ENCODE measurements around the gene NOPCHAP1. TPM values are rescaled to one million over a fixed set of nuclear protein-coding genes. Genes with fewer than 3 reads are reported as not detected.

NOPCHAP1 gene
- total and polyA plus RNA-seq, 3 experiments from 2014 or later, result 16.6 to 27.8 (median 25.8) TPM

DNA sequence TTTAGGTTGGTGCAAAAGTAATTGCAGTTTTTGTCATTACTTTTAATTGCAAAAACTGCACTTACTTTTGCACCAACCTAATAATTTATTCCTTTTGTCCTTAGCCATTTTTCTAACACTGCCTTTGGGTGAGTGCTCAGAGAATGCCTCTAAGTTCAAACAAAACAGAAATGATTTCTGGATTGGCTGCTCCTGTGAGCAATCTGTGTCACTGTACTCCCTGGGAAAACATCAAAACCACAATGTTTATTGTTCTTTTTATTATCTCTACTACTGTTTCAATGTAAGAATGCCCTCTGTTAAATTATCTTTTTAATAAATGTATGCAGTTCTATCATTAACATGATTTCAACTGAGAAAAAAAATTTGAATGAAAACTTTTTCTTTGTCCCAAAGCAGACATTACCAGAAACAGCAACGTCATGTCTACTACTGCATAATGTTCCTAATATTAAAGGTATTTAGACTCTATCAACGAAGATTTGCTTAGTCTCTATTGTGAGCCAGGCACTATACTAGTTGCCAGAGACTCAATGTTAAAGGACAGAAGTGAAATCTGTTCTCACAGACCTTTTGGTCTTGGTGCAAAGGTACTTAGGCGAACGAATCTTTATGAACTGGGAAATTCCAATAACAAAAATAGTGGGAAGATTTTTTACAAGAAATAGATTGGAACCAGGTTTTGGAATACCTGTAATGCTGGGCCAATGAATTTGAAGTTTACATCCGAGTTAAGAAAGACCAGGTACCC, 34.2 kb upstream of the NOPCHAP1 start:
- Mint-ChIP-seq H3K4me1 (peaks cover 0 to 4% (median under 1%) of the 10 kb centered on the region in 3 donors), H3K36me3 (no peaks in the 10 kb centered on the region), H3K27me3 (peaks cover 0 to 2% of the 10 kb centered on the region in 2 donors), H3K4me3 (no peak overlapping the region), H3K9me3 (no peaks in the 10 kb centered on the region), H3K27ac (no peak overlapping the region)
- H3K27me3 ChIP-seq (ENCODE audit: insufficient read depth, low read length, poor library complexity, severe bottlenecking), result no peaks in the 10 kb centered on the region
- H3K4me1 ChIP-seq (ENCODE audit: insufficient read depth, low read length), result no peaks in the 10 kb centered on the region
- ChIA-PET POLR2A (no interaction called here), CTCF (no interaction called here)
- H3K4me3 ChIP-seq (ENCODE audit: low read length), result no peak overlapping the region
- DNase-seq, result no peak
- no peaks in the 10 kb centered on the region for H3K36me3 ChIP-seq (ENCODE audit: insufficient read depth, low read length)
- no peak overlapping the region for H3K27ac ChIP-seq (ENCODE audit: low read depth, low read length)
- H3K9me3 ChIP-seq (ENCODE audit: low read length), result no peaks in the 10 kb centered on the region

- Histone ChIP-seq H3K27ac (ENCODE audit: low read depth, low read length) (no peak overlapping the region), H3K36me3 (ENCODE audit: insufficient read depth, low read length) (no peaks in the 10 kb centered on the region), H3K4me3 (ENCODE audit: low read length) (no peak overlapping the region), H3K4me1 (ENCODE audit: insufficient read depth, low read length) (no peaks in the 10 kb centered on the region), H3K9me3 (ENCODE audit: low read length) (no peaks in the 10 kb centered on the region), H3K27me3 (ENCODE audit: insufficient read depth, low read length, poor library complexity, severe bottlenecking) (no peaks in the 10 kb centered on the region)
- H3K4me1 Mint-ChIP-seq, result peaks cover 6 to 10% (median 7%) of the 10 kb centered on the region in 3 donors
- peaks cover 0 to 2% (median 0%) of the 10 kb centered on the region in 3 donors for H3K36me3 Mint-ChIP-seq
- H3K4me3 Mint-ChIP-seq, result no peak overlapping the region
- no peak for DNase-seq
- ChIA-PET POLR2A (no interaction called here), CTCF (interaction anchor here (2.1 kb wide), 1 partner anchor 571 kb away, joined by 7 read pairs; no protein-coding TSS in a partner anchor)
- peaks cover 0 to 8% of the 10 kb centered on the region in 2 donors for H3K27me3 Mint-ChIP-seq
- no peaks in the 10 kb centered on the region for H3K9me3 Mint-ChIP-seq
- H3K27ac Mint-ChIP-seq, result no peak overlapping the region
Measured at GRCh38 chr12:104952816-104953215, 33.3 kb upstream of the NOPCHAP1 start.

DNA sequence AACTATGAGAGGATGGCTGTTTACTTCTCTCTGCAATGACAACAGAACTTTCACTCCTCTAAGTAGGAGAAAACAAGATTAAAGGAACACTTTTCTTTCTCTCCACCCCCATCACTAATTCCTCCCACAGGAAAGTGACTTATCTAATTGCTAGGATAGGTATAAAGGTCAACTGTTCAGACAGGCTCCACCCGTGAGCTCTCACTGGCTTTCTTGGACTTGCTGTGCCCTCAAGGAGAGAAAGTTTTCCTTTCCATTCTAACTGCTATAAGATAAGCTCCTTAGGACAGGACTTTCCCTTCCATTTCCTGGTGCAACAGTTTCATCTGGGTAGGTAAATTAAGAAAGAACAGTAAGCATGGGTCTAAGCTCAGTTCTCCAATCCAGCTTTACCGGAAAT, 32.8 kb upstream of the NOPCHAP1 start:
- Mint-ChIP-seq H3K4me3 (no peak overlapping the region), H3K36me3 (peaks cover 0 to 2% (median 0%) of the 10 kb centered on the region in 3 donors), H3K27ac (peak overlapping the region in 1 of 8 donors; percentile 90), H3K9me3 (no peaks in the 10 kb centered on the region), H3K4me1 (peaks cover 6 to 10% (median 7%) of the 10 kb centered on the region in 3 donors), H3K27me3 (peaks cover 0 to 8% of the 10 kb centered on the region in 2 donors)
- Histone ChIP-seq H3K4me1 (ENCODE audit: insufficient read depth, low read length) (no peaks in the 10 kb centered on the region), H3K27ac (ENCODE audit: low read depth, low read length) (no peak overlapping the region), H3K4me3 (ENCODE audit: low read length) (no peak overlapping the region), H3K27me3 (ENCODE audit: insufficient read depth, low read length, poor library complexity, severe bottlenecking) (no peaks in the 10 kb centered on the region), H3K36me3 (ENCODE audit: insufficient read depth, low read length) (no peaks in the 10 kb centered on the region), H3K9me3 (ENCODE audit: low read length) (no peaks in the 10 kb centered on the region)
- POLR2A ChIA-PET, result no interaction called here
- CTCF ChIA-PET, result interaction anchor here (2.1 kb wide), 1 partner anchor 572 kb away, joined by 7 read pairs; no protein-coding TSS in a partner anchor
- no peak for DNase-seq

- no peak for DNase-seq
- Histone ChIP-seq H3K27ac (ENCODE audit: low read depth, low read length) (no peak overlapping the region), H3K36me3 (ENCODE audit: insufficient read depth, low read length) (no peaks in the 10 kb centered on the region), H3K4me1 (ENCODE audit: insufficient read depth, low read length) (peaks cover 6% of the 10 kb centered on the region), H3K9me3 (ENCODE audit: low read length) (no peaks in the 10 kb centered on the region), H3K27me3 (ENCODE audit: insufficient read depth, low read length, poor library complexity, severe bottlenecking) (no peaks in the 10 kb centered on the region), H3K4me3 (ENCODE audit: low read length) (no peak overlapping the region)
- Mint-ChIP-seq H3K4me3 (peak overlapping the region in 1 of 7 donors; percentile 73), H3K9me3 (peaks cover 0 to 1% (median 0%) of the 10 kb centered on the region in 5 donors), H3K36me3 (peaks cover 0 to 4% (median 0%) of the 10 kb centered on the region in 3 donors), H3K4me1 (peaks cover 12 to 24% (median 23%) of the 10 kb centered on the region in 3 donors), H3K27ac (no peak overlapping the region), H3K27me3 (peaks cover under 1 to 7% of the 10 kb centered on the region in 2 donors)
- CTCF ChIA-PET, result no interaction called here
- POLR2A ChIA-PET, result no interaction called here
Measured at GRCh38 chr12:104955703-104956102, 30.4 kb upstream of the NOPCHAP1 start.

- CTCF ChIA-PET, result interaction anchor here (1.0 to 1.3 kb wide), 4 partner anchors 14 to 575 kb away, joined by 3 to 4 read pairs (median 3); no protein-coding TSS in a partner anchor
- peak overlapping the region; percentile 48 to 92 (median 70) for H3K27ac Mint-ChIP-seq
- H3K36me3 ChIP-seq (ENCODE audit: insufficient read depth, low read length), result no peaks in the 10 kb centered on the region
- peaks cover 6% of the 10 kb centered on the region for H3K4me1 ChIP-seq (ENCODE audit: insufficient read depth, low read length)
- peak overlapping the region; percentile 8 for H3K4me3 ChIP-seq (ENCODE audit: low read length)
- POLR2A ChIA-PET, result no interaction called here
- H3K4me1 Mint-ChIP-seq, result peaks cover 12 to 24% (median 23%) of the 10 kb centered on the region in 3 donors
- H3K36me3 Mint-ChIP-seq, result peaks cover 0 to 4% (median 0%) of the 10 kb centered on the region in 3 donors
- H3K9me3 ChIP-seq (ENCODE audit: low read length), result no peaks in the 10 kb centered on the region
- peaks cover 7 to 9% of the 10 kb centered on the region in 2 donors for H3K27me3 Mint-ChIP-seq
- peak overlapping the region; percentile 80 to 95 (median 89) for H3K4me3 Mint-ChIP-seq
- DNase-seq, result no peak
- H3K9me3 Mint-ChIP-seq, result peaks cover 0 to 1% (median 0%) of the 10 kb centered on the region in 5 donors
- no peak overlapping the region for H3K27ac ChIP-seq (ENCODE audit: low read depth, low read length)
- H3K27me3 ChIP-seq (ENCODE audit: insufficient read depth, low read length, poor library complexity, severe bottlenecking), result no peaks in the 10 kb centered on the region
Measured at GRCh38 chr12:104956870-104957718, 29.0 kb upstream of the NOPCHAP1 start.

DNA sequence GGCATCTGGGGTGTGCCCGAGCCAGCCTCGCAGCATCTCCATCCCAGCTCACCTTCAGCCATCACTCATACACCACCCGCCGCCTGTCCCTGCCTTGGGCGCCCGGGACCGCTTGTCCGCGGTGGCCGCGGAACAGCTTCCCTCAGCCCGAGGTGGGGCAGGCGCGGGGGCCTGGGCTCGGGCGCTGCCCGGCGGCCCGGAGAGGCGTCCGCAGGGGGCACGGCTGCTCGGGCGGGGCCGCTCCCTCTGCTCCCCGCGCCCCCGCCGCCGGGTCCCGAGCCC, 28.5 kb upstream of the NOPCHAP1 start:
- peak overlapping the region; percentile 35 for H3K4me3 ChIP-seq (ENCODE audit: low read length)

DNA sequence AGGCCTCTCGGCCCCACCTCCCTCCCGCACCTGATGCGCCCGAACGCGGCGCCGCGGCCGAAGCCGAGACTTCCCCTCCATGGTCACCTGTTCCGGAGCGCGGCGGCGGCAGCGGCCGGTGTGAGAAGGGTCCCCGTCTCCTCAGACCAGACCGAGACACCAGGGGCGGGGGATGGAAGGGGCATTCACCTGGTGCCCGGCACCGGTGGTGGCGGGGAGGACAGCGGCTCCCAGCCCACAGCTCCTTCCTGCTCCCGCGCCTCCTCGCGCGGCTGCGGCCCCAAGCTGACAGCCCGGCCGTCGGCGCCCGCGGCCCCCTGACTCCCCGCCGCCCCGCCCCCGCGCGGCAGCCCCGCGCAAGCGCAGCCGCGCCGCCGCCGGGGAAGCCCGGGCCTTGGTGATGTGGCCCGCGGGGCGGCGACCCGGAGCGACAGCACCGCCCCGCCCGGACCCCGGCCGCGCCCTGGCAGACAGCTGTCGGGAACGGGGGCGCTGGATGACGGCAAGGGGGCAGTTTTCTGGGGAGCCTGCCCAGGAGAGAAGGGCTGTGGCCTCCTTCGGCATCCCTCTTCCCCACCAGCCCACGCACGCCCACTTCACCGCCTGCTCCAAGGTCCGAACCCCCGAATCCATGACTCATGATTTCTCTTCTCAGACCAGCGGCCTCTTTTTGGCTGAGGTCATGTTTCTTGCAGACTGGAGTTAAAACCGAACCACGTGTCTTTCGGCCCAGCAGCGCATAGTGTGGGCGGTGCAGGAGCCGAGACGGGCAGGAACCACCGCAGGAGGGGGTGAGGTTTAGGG, 27.9 kb upstream of the NOPCHAP1 start, which contains the start of gene SLC41A2:
Gene SLC41A2, minus strand, starts transcription at position 290 of the 804 bp plus-strand sequence. CDS start 29,763 bp downstream, outside the sequence.
- Histone ChIP-seq H3K27ac (ENCODE audit: low read depth, low read length) (peak within 1 kb of the TSS; percentile 62), H3K27me3 (ENCODE audit: insufficient read depth, low read length, poor library complexity, severe bottlenecking) (no peaks in the 10 kb centered on the region), H3K4me1 (ENCODE audit: insufficient read depth, low read length) (peaks cover 6% of the 10 kb centered on the region), H3K36me3 (ENCODE audit: insufficient read depth, low read length) (no peaks in the 10 kb centered on the region), H3K4me3 (ENCODE audit: low read length) (peak within 1 kb of the TSS; percentile 88), H3K9me3 (ENCODE audit: low read length) (no peaks in the 10 kb centered on the region)
- H3K4me3 Mint-ChIP-seq, result peak within 1 kb of the TSS; percentile 91 to 98 (median 97)
- peak within 1 kb of the TSS; percentile 64 to 99 (median 96) for H3K27ac Mint-ChIP-seq
- H3K4me1 Mint-ChIP-seq, result peaks cover 12 to 24% (median 23%) of the 10 kb centered on the region in 3 donors
- ChIA-PET CTCF (interaction anchor here (0.8 to 1.9 kb wide), 8 partner anchors 15 to 577 kb away, joined by 3 to 8 read pairs (median 3); no protein-coding TSS in a partner anchor), POLR2A (no interaction called here)
- peaks cover 0 to 1% (median 0%) of the 10 kb centered on the region in 5 donors for H3K9me3 Mint-ChIP-seq
- H3K36me3 Mint-ChIP-seq, result peaks cover 0 to 4% (median 0%) of the 10 kb centered on the region in 3 donors
- H3K27me3 Mint-ChIP-seq, result peaks cover 10 to 16% of the 10 kb centered on the region in 2 donors
- DNase-seq, result peak; percentile 65 to 81 (median 75)

More for the DNA sequence above, 28.5 kb upstream of the NOPCHAP1 start:
- H3K4me3 Mint-ChIP-seq, result peak overlapping the region; percentile 80 to 95 (median 89)
- ChIA-PET POLR2A (no interaction called here), CTCF (interaction anchor here (1.0 to 1.3 kb wide), 4 partner anchors 15 to 576 kb away, joined by 3 to 4 read pairs (median 3); no protein-coding TSS in a partner anchor)
- Histone ChIP-seq H3K27me3 (ENCODE audit: insufficient read depth, low read length, poor library complexity, severe bottlenecking) (no peaks in the 10 kb centered on the region), H3K36me3 (ENCODE audit: insufficient read depth, low read length) (no peaks in the 10 kb centered on the region), H3K4me1 (ENCODE audit: insufficient read depth, low read length) (peaks cover 6% of the 10 kb centered on the region), H3K9me3 (ENCODE audit: low read length) (no peaks in the 10 kb centered on the region), H3K27ac (ENCODE audit: low read depth, low read length) (no peak overlapping the region)
- peaks cover 0 to 1% (median 0%) of the 10 kb centered on the region in 5 donors for H3K9me3 Mint-ChIP-seq
- H3K4me1 Mint-ChIP-seq, result peaks cover 12 to 24% (median 23%) of the 10 kb centered on the region in 3 donors
- peaks cover 0 to 4% (median 0%) of the 10 kb centered on the region in 3 donors for H3K36me3 Mint-ChIP-seq
- H3K27ac Mint-ChIP-seq, result peak overlapping the region; percentile 48 to 92 (median 70)
- peak in 3 of 5 donors; percentile 16 to 55 (median 29) for DNase-seq
- H3K27me3 Mint-ChIP-seq, result peaks cover 8 to 12% of the 10 kb centered on the region in 2 donors
